ENCODE measurements around the gene LMCD1. TPM values are rescaled to one million over a fixed set of nuclear protein-coding genes. Genes with fewer than 3 reads are reported as not detected.

The LMCD1 gene
- total RNA-seq, 4 donors from 2014 or later, result 43.2 to 576 (median 131) TPM

GRCh38 chr3:8567784-8568575, 66.4 kb downstream of the LMCD1 start:
- no peaks in the 10 kb centered on the region for H3K9me3 ChIP-seq
- H3K4me1 ChIP-seq, result peaks cover 0 to 6% (median 2%) of the 10 kb centered on the region in 4 donors
- H3K36me3 ChIP-seq, result peaks cover 8 to 69% (median 24%) of the 10 kb centered on the region in 4 donors
- no peak overlapping the region for H3K27ac ChIP-seq (replicated peaks in 1 of 4)
- TF ChIP-seq CTCF (IDR thresholded peaks at IDR 0.05) (no peak), EP300 (IDR thresholded peaks at IDR 0.05) (no peak), POLR2A (IDR thresholded peaks at IDR 0.05; ENCODE audit: low read depth) (no peak), POLR2AphosphoS5 (IDR thresholded peaks at IDR 0.05) (no peak)
- no peak overlapping the region for H3K4me3 ChIP-seq
- intact Hi-C loops (cut with DNase I), result no loop called here
- H3K27me3 ChIP-seq, result no peaks in the 10 kb centered on the region
- DNase-seq (ENCODE audit: extremely low spot score), result no peak
- WGBS, result 98% methylated on average over 7 of the region's 7 CpGs

- TF ChIP-seq POLR2AphosphoS5 (IDR thresholded peaks at IDR 0.05) (no peak), POLR2A (IDR thresholded peaks at IDR 0.05; ENCODE audit: low read depth) (no peak), CTCF (IDR thresholded peaks at IDR 0.05) (no peak), EP300 (IDR thresholded peaks at IDR 0.05) (no peak)
- DNase-seq (ENCODE audit: extremely low spot score), result no peak
- Histone ChIP-seq H3K36me3 (peaks cover 8 to 73% (median 15%) of the 10 kb centered on the region in 4 donors), H3K9me3 (no peaks in the 10 kb centered on the region), H3K4me1 (peaks cover 16 to 25% (median 21%) of the 10 kb centered on the region in 4 donors), H3K27me3 (no peaks in the 10 kb centered on the region), H3K4me3 (no peak overlapping the region), H3K27ac (replicated peaks in 1 of 4) (no peak overlapping the region)
- WGBS, result 56% methylated on average over 3 of the region's 3 CpGs
- intact Hi-C loops (cut with DNase I), result no loop called here
Measured at GRCh38 chr3:8571256-8571655, 69.6 kb downstream of the LMCD1 start.

- Histone ChIP-seq H3K36me3 (peaks cover under 1 to 65% (median 6%) of the 10 kb centered on the region in 4 donors), H3K4me1 (peaks cover 16 to 25% (median 21%) of the 10 kb centered on the region in 4 donors), H3K9me3 (no peaks in the 10 kb centered on the region), H3K4me3 (no peak overlapping the region), H3K27me3 (no peaks in the 10 kb centered on the region), H3K27ac (replicated peaks in 1 of 4) (no peak overlapping the region)
- WGBS, result 60% methylated on average over 4 of the region's 4 CpGs
- TF ChIP-seq POLR2A (IDR thresholded peaks at IDR 0.05; ENCODE audit: low read depth) (no peak), EP300 (IDR thresholded peaks at IDR 0.05) (no peak), POLR2AphosphoS5 (IDR thresholded peaks at IDR 0.05) (no peak)
- intact Hi-C loops (cut with DNase I), result no loop called here
- no peak for DNase-seq (ENCODE audit: extremely low spot score)
Measured at GRCh38 chr3:8573342-8573926, 71.8 kb downstream of the LMCD1 start.

GRCh38 chr3:8574040-8574669, 72.5 kb downstream of the LMCD1 start:
- H3K4me1 ChIP-seq, result peaks cover 16 to 25% (median 21%) of the 10 kb centered on the region in 4 donors
- 71% methylated on average over 2 of the region's 2 CpGs for WGBS
- H3K27me3 ChIP-seq, result no peaks in the 10 kb centered on the region
- intact Hi-C loops (cut with DNase I), result no loop called here
- TF ChIP-seq EP300 (IDR thresholded peaks at IDR 0.05) (no peak), POLR2AphosphoS5 (IDR thresholded peaks at IDR 0.05) (no peak), CTCF (IDR thresholded peaks at IDR 0.05) (no peak), POLR2A (IDR thresholded peaks at IDR 0.05; ENCODE audit: low read depth) (no peak)
- H3K4me3 ChIP-seq, result no peak overlapping the region
- H3K36me3 ChIP-seq, result peaks cover 0 to 58% (median 3%) of the 10 kb centered on the region in 4 donors
- DNase-seq (ENCODE audit: extremely low spot score), result no peak
- H3K27ac ChIP-seq (replicated peaks in 1 of 4), result no peak overlapping the region
- no peaks in the 10 kb centered on the region for H3K9me3 ChIP-seq
